Jurkat, Clone E6-1 (cell line): ENCODE measurements around the gene FGF19.

Experiments
- DNase-seq: peaks from one replicate; pipeline ENCODE4 v3.0.0-alpha.2; 2011; ENCODE audit warnings: low read depth, low spot score
- H3K4me3 ChIP-seq: 2 replicates; pipeline ENCODE4 v1.5.1; 2011; ENCODE audit warnings: mild to moderate bottlenecking, low read length, control low read depth, moderate library complexity

Gene FGF19

DNA sequence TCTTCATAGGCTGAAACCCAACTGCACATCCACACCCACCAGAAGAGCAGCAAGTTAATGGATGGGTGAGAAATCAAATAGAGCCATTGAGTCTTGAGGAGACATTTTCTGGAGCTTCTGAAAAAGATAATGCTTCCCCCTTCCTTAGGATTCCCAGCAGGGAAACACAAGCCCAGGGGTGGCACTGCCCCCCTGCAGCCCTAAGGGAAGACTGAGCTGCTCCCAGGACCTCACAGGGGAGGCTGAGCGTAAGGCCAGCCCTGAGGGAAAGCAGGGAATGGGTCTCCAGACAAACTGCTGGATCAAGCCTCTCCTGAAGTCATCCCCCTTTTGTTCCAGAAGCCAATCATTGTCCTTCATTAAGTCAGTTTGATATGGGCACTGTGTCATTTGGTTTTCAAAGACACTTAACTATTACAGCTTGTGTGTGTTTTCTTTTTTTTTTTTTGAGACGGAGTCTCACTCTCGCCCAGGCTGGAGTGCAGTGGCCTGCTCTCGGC, 43.8 kb downstream of the FGF19 start:
- no peak for DNase-seq
- no peak overlapping the region for H3K4me3 ChIP-seq

DNA sequence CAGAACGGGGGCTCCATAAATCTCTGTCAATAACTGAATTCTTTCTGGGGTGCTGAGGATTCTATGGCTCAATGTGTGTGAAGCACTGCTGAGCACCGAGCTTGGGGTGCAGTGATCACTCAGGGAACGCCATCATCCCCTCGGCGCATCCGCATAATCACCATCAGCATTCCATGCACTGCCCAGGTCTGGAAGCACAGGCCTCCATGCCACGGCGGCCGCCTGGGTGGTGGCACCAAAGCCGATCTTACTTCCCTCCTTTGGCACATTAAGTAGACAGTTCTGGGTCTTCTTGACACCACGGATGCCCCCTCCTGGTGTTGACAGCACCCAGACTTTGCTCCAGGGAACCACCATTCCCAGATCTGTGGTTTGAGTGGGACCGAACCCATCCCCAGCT, 44.2 kb downstream of the FGF19 start:
- DNase-seq: no peak
- H3K4me3 ChIP-seq: no peak overlapping the region

DNA sequence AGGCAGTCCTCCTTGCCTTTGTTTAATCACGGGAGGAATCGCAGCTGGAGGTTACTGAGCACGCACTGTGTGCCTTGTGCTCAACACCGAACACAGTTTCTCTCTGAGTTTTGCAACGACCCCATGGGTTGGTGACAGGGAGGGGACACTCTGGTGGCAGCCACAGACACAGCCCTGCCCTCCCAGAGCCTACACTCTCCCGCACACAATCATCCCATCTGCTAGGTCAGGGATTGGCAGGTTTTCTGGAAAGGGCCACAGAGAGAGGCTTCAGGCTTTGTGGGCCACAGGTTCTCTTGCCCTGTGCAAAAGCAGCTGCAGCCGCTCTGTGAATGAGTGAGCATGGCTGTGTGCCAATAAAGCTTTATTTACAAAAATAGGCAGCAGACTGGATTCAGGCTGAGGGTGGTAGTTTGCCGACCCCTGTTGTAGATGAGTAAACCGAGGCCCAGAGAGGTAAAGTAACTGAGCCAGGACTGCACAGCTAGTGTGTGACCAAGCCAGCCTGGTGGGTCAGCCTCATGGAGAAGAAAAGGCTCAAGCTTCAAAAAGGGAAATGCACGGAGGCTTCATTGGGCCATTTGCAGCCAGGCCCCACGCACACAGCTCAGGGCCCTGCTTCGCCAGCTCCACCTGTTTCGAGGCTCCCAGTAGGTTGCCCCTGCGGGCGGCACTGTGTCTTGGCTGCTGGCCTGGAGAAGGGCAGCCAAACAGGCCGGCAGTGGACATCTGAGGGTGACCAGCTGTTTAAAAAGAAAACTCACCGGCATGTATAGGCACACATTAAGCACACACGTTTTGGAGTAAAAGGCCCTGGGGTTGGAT, 45.0 kb downstream of the FGF19 start:
- no peak overlapping the region for H3K4me3 ChIP-seq

DNA sequence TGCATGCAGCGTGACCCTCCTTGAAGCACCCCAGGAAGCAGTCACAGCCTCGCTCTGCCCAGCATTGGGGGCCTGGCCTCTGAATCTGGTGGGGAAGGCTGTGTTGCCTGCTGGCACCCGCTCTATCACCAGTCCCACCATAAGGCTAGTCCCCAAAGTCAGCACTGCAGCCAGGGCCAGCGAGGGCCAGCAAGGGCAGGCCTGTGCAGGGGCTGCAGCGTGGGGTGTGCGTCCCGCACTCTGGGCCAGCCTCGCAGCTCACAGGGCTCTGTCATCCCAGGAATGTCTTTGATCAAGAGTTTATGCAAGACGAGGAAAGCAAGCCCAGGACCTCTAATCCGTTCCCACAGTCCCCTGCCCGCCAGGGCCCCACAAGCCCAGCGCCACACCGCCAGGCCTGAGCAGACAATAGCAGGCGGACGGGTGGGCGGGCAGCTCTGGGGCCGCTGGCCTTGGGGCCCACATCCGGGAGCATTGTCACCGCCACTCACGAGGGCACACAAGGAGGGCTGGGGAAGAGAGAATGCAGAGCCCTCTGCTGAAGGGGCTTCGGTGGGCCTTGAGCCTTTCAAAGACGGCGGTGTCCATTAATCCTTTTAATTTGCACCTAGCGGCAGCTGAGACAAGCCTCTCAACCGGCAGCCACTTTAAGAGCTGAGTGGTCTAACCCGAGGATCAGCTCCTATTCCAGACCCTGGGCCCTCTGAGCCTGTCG, 45.8 kb downstream of the FGF19 start:
- no peak overlapping the region for H3K4me3 ChIP-seq
- no peak for DNase-seq

More for the DNA sequence above, 45.0 kb downstream of the FGF19 start:
- no peak for DNase-seq

DNA sequence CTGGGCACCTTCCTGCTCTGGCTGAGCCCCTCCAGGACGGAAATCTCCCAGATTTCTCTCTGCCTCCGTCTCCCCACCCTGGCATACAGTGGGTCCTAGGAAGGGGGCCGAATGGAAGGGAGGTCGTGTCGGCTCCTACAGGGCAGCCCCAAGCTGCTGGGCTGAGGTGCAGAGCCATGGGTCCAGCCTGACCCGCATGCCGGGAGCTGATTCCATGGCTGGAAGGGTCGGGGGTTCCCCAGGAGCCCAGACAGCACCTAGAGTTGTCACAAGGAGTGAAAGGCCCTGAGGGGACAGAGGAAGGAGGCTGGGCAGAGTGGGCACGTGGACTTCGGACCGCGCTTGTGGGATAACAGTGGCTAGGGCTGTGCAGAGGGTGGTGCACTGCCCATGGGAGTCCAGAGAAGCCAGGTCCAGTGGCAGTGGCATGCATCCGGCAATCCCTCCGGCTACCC, 46.3 kb downstream of the FGF19 start:
- H3K4me3 ChIP-seq: no peak overlapping the region
- DNase-seq: no peak

DNA sequence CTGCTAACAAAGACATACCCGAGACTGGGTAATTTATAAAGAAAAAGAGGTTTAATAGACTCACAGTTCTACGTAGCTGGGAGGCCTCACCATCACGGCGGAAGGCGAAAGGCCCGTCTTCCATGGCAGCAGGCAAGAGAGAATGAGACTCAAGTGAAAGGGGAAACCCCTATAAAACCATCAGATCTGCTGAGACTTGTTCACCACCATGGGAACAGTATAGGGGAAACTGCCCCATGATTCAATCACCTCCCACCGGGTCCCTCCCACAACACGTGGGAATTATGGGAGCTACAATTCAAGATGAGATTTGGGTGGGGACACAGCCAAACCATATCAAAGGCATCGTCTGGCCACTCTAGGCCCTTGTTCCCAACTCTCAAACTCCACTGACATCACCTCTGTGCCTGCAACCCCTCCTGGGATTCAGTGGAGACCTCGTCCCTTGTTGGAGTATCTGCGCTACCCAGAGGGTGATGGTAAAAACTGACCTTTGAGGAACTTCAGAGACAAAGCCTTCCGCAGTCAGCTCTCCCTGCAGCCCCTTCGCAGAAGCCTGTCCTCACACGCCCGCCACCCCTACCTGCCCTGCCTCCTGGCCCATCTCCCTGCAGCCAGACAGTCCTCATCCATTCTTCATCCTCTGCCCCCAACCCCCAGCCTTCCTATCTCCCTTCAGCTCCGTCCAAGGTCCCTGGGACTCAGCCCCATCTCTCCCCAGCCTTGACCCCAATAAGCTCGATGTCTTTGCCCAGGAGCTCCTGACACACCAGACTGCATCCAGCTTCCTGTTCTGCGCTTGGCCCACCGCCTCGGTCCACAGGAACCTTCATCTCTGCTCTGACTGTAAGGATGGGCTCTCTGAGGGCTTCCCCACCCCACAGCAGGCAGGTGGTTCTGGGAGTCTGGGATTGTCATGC, 47.0 kb downstream of the FGF19 start:
- DNase-seq: no peak

DNA sequence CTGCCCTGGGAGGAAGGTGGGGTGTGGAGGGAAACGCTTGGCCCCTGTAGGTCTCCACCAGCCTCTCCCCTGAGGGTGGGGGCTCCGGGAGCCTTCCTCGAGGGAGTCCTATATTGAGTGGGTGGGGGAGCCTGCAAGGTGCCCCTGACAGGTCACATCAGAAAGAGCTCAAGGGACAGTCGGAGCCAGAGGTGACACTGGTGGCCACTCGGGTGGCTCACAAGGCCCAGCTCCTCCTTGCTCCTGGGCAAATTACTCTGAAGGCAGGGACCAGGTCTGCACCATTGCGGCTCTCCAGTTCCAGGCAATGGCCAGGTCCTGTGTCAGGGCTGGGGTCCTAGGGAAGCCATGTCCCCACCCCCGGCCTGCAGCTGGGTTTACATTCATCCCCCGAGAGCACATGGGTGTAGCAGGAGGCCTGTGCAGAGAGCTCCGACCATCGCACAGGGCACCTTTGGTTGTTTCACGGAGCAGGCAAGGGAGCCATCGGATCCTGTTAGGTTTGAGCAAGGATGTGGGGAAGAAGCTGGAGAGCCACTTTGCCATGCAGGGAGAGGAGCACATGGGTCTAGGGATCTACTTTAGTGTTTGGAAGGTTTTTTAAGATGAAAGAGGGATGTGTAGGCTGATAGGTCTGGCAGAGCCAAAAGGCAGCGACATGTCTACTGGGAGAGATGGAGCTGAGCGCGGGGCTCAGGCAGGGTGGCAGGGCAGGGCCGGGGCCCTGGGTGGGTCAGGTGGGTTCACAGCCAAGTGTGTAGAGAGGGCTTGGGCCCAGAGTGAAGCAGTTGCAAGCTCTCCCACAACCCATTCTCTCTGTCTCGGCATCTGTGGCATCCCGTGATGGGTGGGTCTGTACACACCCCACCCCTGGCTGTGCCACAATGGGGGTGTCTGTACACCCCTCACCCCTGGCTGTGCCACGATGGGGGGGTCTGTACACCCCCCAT, 48.1 kb downstream of the FGF19 start:
- H3K4me3 ChIP-seq: no peak overlapping the region
- DNase-seq: no peak

More for the DNA sequence above, 47.0 kb downstream of the FGF19 start:
- no peak overlapping the region for H3K4me3 ChIP-seq

DNA sequence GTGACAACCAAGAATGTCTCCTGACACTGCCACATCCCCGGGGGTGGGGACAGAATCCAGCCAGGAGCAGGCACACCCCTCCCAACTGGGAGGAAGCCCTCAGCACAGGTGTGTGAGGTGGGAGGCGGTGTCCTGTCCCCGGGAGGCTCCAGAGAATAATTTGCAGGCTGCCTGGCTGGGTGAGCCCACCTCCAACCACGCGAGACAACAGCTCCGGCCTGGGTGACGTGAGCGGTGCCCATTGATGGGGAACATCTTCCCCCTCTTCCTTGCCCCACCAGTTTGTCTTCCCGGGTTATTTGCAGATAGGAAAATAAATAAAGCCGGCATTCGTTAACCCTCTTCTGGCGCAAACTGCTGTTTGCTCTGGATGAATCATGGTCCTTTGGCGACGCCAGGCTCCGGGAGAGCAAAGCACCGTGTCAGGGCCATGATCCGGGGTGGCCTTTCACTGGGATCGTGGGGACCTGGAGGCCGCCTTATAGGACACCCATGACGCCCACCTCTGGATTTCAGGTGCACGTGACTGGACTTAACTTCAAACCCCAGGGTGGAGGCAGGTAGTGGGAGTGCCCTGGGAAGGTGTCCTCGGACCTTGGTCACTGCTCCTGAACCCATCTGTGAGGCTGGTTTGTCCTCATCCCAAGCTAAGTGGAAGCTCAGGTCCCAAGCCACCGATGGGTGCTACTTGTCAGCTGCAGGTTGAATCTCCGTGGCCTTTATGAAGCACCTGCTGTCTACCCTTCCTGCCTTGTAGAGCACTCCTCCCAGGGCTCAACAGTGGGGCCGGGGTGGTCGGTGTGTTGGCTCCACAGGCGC, 49.0 kb downstream of the FGF19 start:
- no peak for DNase-seq
- no peak overlapping the region for H3K4me3 ChIP-seq

DNA sequence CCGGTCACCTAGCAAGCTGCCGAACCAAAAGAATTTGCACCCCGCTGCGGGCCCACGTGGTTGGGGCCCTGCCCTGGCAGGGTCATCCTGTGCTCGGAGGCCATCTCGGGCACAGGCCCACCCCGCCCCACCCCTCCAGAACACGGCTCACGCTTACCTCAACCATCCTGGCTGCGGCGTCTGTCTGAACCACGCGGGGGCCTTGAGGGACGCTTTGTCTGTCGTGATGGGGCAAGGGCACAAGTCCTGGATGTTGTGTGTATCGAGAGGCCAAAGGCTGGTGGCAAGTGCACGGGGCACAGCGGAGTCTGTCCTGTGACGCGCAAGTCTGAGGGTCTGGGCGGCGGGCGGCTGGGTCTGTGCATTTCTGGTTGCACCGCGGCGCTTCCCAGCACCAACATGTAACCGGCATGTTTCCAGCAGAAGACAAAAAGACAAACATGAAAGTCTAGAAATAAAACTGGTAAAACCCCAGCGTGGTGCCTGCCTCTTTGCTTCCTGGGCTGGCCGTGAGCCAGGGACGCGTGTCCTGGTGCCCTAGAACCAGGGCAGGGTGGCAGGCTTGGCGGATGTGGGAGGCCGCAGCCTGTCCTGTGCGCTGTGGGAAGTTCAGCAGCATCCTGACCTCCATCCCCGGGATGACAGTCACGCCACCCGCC, 49.7 kb downstream of the FGF19 start:
- H3K4me3 ChIP-seq: no peak overlapping the region
- DNase-seq: no peak

DNA sequence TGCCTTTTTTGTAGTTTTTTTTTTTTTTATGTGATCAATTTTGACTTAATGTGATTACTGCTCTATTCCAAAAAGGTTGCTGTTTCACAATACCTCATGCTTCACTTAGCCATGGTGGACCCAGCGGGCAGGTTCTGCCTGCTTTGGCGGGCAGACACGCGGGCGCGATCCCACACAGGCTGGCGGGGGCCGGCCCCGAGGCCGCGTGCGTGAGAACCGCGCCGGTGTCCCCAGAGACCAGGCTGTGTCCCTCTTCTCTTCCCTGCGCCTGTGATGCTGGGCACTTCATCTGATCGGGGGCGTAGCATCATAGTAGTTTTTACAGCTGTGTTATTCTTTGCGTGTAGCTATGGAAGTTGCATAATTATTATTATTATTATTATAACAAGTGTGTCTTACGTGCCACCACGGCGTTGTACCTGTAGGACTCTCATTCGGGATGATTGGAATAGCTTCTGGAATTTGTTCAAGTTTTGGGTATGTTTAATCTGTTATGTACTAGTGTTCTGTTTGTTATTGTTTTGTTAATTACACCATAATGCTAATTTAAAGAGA, 50.3 kb downstream of the FGF19 start:
- no peak for DNase-seq
- no peak overlapping the region for H3K4me3 ChIP-seq

DNA sequence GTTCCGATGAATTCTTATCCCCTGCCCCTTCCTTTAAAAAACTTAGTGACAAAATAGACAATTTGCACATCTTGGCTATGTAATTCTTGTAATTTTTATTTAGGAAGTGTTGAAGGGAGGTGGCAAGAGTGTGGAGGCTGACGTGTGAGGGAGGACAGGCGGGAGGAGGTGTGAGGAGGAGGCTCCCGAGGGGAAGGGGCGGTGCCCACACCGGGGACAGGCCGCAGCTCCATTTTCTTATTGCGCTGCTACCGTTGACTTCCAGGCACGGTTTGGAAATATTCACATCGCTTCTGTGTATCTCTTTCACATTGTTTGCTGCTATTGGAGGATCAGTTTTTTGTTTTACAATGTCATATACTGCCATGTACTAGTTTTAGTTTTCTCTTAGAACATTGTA, 50.8 kb downstream of the FGF19 start:
- no peak overlapping the region for H3K4me3 ChIP-seq
- DNase-seq: no peak

DNA sequence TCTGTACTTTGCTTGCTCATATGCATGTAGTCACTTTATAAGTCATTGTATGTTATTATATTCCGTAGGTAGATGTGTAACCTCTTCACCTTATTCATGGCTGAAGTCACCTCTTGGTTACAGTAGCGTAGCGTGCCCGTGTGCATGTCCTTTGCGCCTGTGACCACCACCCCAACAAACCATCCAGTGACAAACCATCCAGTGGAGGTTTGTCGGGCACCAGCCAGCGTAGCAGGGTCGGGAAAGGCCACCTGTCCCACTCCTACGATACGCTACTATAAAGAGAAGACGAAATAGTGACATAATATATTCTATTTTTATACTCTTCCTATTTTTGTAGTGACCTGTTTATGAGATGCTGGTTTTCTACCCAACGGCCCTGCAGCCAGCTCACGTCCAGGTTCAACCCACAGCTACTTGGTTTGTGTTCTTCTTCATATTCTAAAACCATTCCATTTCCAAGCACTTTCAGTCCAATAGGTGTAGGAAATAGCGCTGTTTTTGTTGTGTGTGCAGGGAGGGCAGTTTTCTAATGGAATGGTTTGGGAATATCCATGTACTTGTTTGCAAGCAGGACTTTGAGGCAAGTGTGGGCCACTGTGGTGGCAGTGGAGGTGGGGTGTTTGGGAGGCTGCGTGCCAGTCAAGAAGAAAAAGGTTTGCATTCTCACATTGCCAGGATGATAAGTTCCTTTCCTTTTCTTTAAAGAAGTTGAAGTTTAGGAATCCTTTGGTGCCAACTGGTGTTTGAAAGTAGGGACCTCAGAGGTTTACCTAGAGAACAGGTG, 51.8 kb downstream of the FGF19 start:
- DNase-seq: no peak
- no peak overlapping the region for H3K4me3 ChIP-seq

DNA sequence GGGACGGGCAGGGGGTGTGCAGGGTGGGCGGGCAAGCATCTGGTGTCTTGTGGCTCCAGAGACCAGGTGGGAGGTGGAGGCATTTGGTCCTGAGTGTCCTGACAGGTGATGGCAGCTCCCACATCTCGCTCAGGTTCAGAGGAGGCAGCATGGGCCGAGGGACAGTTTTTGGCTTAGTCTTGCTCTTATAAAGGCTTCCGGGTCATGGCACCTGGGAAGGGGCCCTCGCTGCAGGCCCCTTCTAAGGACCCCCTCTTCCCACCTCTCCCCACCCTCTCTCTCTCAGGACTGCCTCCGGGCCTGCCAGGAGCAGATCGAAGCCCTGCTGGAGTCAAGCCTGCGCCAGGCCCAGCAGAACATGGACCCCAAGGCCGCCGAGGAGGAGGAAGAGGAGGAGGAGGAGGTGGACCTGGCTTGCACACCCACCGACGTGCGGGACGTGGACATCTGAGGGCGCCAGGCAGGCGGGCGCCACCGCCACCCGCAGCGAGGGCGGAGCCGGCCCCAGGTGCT, 52.9 kb downstream of the FGF19 start:
- no peak overlapping the region for H3K4me3 ChIP-seq

DNA sequence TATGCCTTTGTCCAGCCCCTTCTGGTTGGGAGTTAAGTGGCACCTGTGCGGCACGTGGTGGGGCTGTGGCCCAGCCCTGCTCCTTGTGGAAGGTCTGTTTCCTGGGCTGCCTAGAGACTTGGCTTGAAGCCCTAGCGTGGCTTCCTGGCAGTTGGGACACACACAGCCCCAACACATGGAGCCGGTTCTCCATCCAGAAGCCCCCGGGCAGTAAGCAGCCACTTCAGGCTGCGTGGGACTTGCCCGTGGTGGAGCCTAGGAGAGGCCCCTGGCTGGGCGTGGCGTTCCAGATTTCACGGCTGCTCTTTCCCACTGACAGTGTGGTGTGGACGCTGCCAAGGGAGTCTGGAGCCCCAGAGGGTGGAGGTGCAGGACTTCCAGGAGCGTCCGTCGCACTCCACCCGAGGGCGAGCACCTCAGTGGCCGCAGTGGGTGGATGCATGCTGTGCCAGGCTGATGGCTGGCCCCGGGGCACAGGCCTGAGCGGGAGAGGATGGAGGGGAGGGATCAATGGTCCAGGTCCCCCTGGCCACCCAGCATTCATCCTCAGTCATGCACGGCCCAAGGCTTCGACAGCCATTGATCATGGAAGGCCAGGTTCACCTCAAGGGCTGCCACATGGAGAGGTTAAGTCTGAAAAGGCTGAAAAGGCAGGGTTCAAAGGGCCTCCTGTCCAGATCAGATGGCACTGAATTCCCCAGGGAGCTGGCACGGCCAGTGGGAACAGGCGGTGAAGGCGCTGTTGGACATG, 53.6 kb downstream of the FGF19 start:
- DNase-seq: no peak
- H3K4me3 ChIP-seq: no peak overlapping the region

More for the DNA sequence above, 52.9 kb downstream of the FGF19 start:
- no peak for DNase-seq

DNA sequence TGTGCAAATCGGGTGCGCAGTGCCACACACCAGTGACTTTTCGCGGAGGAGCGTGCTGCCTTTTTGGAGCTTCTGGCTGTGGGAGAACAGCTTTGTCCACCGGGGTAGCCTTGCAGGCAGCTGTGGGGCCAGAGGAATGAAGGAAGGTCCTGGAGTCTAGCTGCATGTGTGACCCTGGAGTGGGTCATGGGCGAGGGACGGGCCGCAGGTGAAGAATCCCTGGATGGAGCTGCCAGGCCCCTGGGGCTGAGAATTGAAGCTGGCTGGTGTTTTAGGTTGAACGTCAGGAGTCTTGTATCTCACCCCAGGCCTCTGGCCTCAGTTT, 54.3 kb downstream of the FGF19 start:
- no peak for DNase-seq
- H3K4me3 ChIP-seq: no peak overlapping the region
